GM18870 (cell line): ENCODE measurements around the gene MYOT.

Experiments
- ATAC-seq: cut with Tn5 transposase; IDR thresholded peaks from one replicate; pipeline ENCODE4 v1.9.1; 2021; ENCODE audit warnings: moderate library complexity; ENCODE audit not compliant: unreplicated experiment

MYOT gene

GRCh38 chr5:137896560-137896959 lies 28.9 kb downstream of the MYOT start:
- ATAC-seq, result no peak

GRCh38 chr5:137899493-137899892 lies 31.8 kb downstream of the MYOT start:
- ATAC-seq, result no peak

GRCh38 chr5:137901011-137901817 lies 33.6 kb downstream of the MYOT start:
- ATAC-seq, result no peak

- no peak for ATAC-seq
These were observed 34.9 kb downstream of the MYOT start for GRCh38 chr5:137902408-137903133.

GRCh38 chr5:137914758-137915157 lies 47.1 kb downstream of the MYOT start:
- ATAC-seq, result no peak

- ATAC-seq, result no peak
These were observed 49.3 kb downstream of the MYOT start for GRCh38 chr5:137916923-137917322.

- ATAC-seq, result no peak
These were observed 54.3 kb downstream of the MYOT start for GRCh38 chr5:137921931-137922330.

GRCh38 chr5:137923856-137924255 lies 56.2 kb downstream of the MYOT start:
- ATAC-seq, result no peak

GRCh38 chr5:137932800-137933199 lies 65.1 kb downstream of the MYOT start:
- ATAC-seq, result no peak

- ATAC-seq, result no peak
These were observed 65.8 kb downstream of the MYOT start for GRCh38 chr5:137933491-137933911.

- ATAC-seq, result peak; percentile 57
These were observed 67.5 kb downstream of the MYOT start for GRCh38 chr5:137935190-137935589.

GRCh38 chr5:137935694-137936093 lies 68.0 kb downstream of the MYOT start:
- no peak for ATAC-seq
